GM12878 (cell line): Measurements from ENCODE around the gene MRPL33. TPM values are rescaled to one million over a fixed set of nuclear protein-coding genes. Genes with fewer than 3 reads are reported as not detected.
A peak's percentile ranks its signal among the peaks of the same experiment; 100 is the strongest.

Experiments
- ATAC-seq: fragments of 200-7000 bp; cut with Tn5 transposase; 3 replicates; pipeline ENCODE4 v1.9.1; 2020; ENCODE audit warnings: mild to moderate bottlenecking, moderate library complexity
- BruUV-seq: library from RNA; stranded (reverse); fragments of 400-500 nt; replicated peaks from 2 replicates; lab custom pipeline; 2021; lab: Mats Ljungman, UMichigan
- CTCF ChIA-PET: fragments of 300-600 bp; sonication (Branson Sonifier 250); formaldehyde crosslinking; extraction: SDS; loops from one replicate; lab custom pipeline; 2021; ENCODE audit warnings: inconsistent platforms; lab: Yijun Ruan, JAX
- POLR2A ChIA-PET: fragments of 350-600 bp; formaldehyde crosslinking; extraction: SDS; loops from one replicate; lab custom pipeline; 2021; ENCODE audit warnings: inconsistent platforms; lab: Charles Lee
- RAD21 ChIA-PET: fragments of 300-600 bp; sonication (Branson Sonifier 250); formaldehyde crosslinking; loops from one replicate; lab custom pipeline; 2023; ENCODE audit warnings: antibody characterized with exemption; ENCODE audit not compliant: unreplicated experiment; lab: Charles Lee
- SMC1A ChIA-PET: fragments of 300-600 bp; sonication (Branson Sonifier 250); formaldehyde crosslinking; loops from one replicate; lab custom pipeline; 2023; ENCODE audit not compliant: unreplicated experiment, uncharacterized antibody; lab: Charles Lee
- DNase-seq: peaks from one replicate; pipeline ENCODE4 v3.0.0-alpha.2; 2011; ENCODE audit warnings: low read depth, low spot score
- FAIRE-seq: peaks from 3 replicates; lab custom pipeline; 2011; peaks lifted over from hg19 to GRCh38; lab: Jason Lieb, UNC
- H2AFZ ChIP-seq: 2 replicates; pipeline ENCODE4 v1.6.0; 2011; ENCODE audit warnings: low read depth, low read length, control low read depth; ENCODE audit not compliant: control insufficient read depth
- H3K27ac ChIP-seq: 2 replicates; pipeline ENCODE4 v1.5.1; 2011; ENCODE audit warnings: control low read depth; ENCODE audit not compliant: control insufficient read depth, insufficient read depth
- H3K27me3 ChIP-seq, 2 experiments: replicated peaks in 1 of 2; 2 replicates each; pipeline versions ENCODE4 v1.6.0 to v1.6.1; 2011; ENCODE audit warnings: low read length in 1 of 2; ENCODE audit not compliant: control insufficient read depth in 2 of 2, insufficient read depth in 2 of 2
- H3K36me3 ChIP-seq, 2 experiments: 2 replicates each; pipeline ENCODE4 v1.5.1; 2011; ENCODE audit warnings: low read length in 1 of 2; ENCODE audit not compliant: control insufficient read depth in 2 of 2, insufficient read depth in 2 of 2
- H3K4me1 ChIP-seq: 2 replicates; pipeline ENCODE4 v1.6.1; 2011; ENCODE audit warnings: mild to moderate bottlenecking, low read length, moderate library complexity, mixed read lengths; ENCODE audit not compliant: control insufficient read depth, insufficient read depth
- H3K4me2 ChIP-seq: 2 replicates; pipeline ENCODE4 v1.6.0; 2011; ENCODE audit warnings: control low read depth; ENCODE audit not compliant: control insufficient read depth, insufficient read depth
- H3K4me3 ChIP-seq: fragments of 200-600 bp; sonication (generic); 2 replicates; pipeline ENCODE4 v1.5.1; 2016
- H3K79me2 ChIP-seq: 2 replicates; pipeline ENCODE4 v1.6.0; 2011; ENCODE audit warnings: low read length; ENCODE audit not compliant: control insufficient read depth, insufficient read depth
- H3K9ac ChIP-seq: 2 replicates; pipeline ENCODE4 v1.8.0; 2011; ENCODE audit warnings: low read length, control low read depth, mixed read lengths; ENCODE audit not compliant: control insufficient read depth, insufficient read depth
- H3K9me3 ChIP-seq: replicated peaks from 3 replicates; pipeline ENCODE4 v1.5.1; 2011; ENCODE audit warnings: mild to moderate bottlenecking, low read length; ENCODE audit not compliant: control insufficient read depth, insufficient read depth
- H4K20me1 ChIP-seq: 2 replicates; pipeline ENCODE4 v1.6.0; 2011; ENCODE audit not compliant: control insufficient read depth, insufficient read depth
- BRCA1 ChIP-seq: IDR thresholded peaks from 2 replicates; pipeline ENCODE4 v1.6.1; 2011; ENCODE audit warnings: low read depth, low read length, improper control_type of control experiment
- CEBPB ChIP-seq, 2 experiments: fragments of 150-350 bp in 1 of 2; IDR thresholded peaks; 2 replicates each; pipeline ENCODE4 v1.6.1; 2012 to 2014; ENCODE audit warnings: low read depth in 2 of 2, low read length in 2 of 2, borderline replicate concordance in 1 of 2, inconsistent platforms in 1 of 2
- FOXM1 ChIP-seq: IDR thresholded peaks from 2 replicates; pipeline ENCODE4 v1.6.1; 2012; ENCODE audit warnings: low read depth, mild to moderate bottlenecking, inconsistent platforms, low read length, moderate library complexity
- JUNB ChIP-seq: IDR thresholded peaks from 2 replicates; pipeline ENCODE4 v1.6.1; 2016; ENCODE audit warnings: antibody characterized with exemption, mild to moderate bottlenecking
- KDM1A ChIP-seq: fragments of 200-600 bp; sonication (generic); IDR thresholded peaks from 2 replicates; pipeline ENCODE4 v1.6.1; 2016; ENCODE audit warnings: borderline replicate concordance
- MXI1 ChIP-seq: fragments of 150-350 bp; IDR thresholded peaks from 2 replicates; pipeline ENCODE4 v1.6.1; 2011; ENCODE audit warnings: low read depth, mild to moderate bottlenecking, inconsistent platforms, low read length, improper control_type of control experiment
- PAX5 ChIP-seq: IDR thresholded peaks from 2 replicates; pipeline ENCODE4 v1.6.1; 2011; ENCODE audit warnings: low read depth, low read length, borderline replicate concordance
- PML ChIP-seq: IDR thresholded peaks from 2 replicates; pipeline ENCODE4 v1.6.1; 2012; ENCODE audit warnings: low read length, inconsistent platforms
- SMC3 ChIP-seq: IDR thresholded peaks from 2 replicates; pipeline ENCODE4 v1.6.1; 2011; ENCODE audit warnings: low read length, improper control_type of control experiment, borderline replicate concordance
- YBX1 ChIP-seq: fragments of 450-650 bp; IDR thresholded peaks from 2 replicates; pipeline ENCODE4 v1.6.1; 2016; ENCODE audit warnings: antibody characterized with exemption
- ZNF384 ChIP-seq: IDR thresholded peaks from 2 replicates; pipeline ENCODE4 v1.6.1; 2012; ENCODE audit warnings: low read depth, mild to moderate bottlenecking, low read length, improper control_type of control experiment, borderline replicate concordance
- WGBS: methylation state at CpG from one replicate; pipeline ENCODE4 v1.1.6; 2016; ENCODE audit warnings: low lambda C conversion rate; ENCODE audit not compliant: insufficient replicate concordance, insufficient coverage; ENCODE audit errors: missing lambda C conversion rate; 5-methylcytosine and 5-hydroxymethylcytosine counted together
- in situ Hi-C: fragments of 300-500 bp; cut with MboI; formaldehyde crosslinking; loops from 9 replicates; pipeline ENCODE4 v1.14.3; 2018; ENCODE audit warnings: mixed read lengths
- intact Hi-C: fragments of 100-400 bp; cut with micrococcal nuclease; formaldehyde crosslinking; loops from one replicate; pipeline ENCODE4 v1.14.2; 2022; ENCODE audit not compliant: unreplicated experiment
- polyA plus RNA-seq, 11 experiments: library from polyadenylated mRNA; depleted of rRNA in 4 of 11; unstranded in 6 of 11; stranded (reverse) in 5 of 11; fragments of >200 nt; fragmentation: Nextera tagmentation in 4 of 11; fragmentation: Illumina TruSeq in 1 of 11; extraction: Ambion mirVana in 4 of 11; extraction: Trizol in 1 of 11; gene quantifications; 1 replicate in 1 of 11; 2 replicates in 10 of 11; pipeline versions ENCODE4 v1.2.1 to v1.2.3, GENCODE V29; 2011 to 2016; ENCODE audit warnings: inconsistent platforms in 2 of 11, missing spikeins in 2 of 11, low read depth in 1 of 11
- total RNA-seq, 4 experiments: library from RNA; depleted of rRNA in 3 of 4; stranded (reverse); fragments of >200 nt in 3 of 4; fragmentation: Illumina TruSeq in 1 of 4; extraction: Trizol in 1 of 4; gene quantifications; 2 replicates each; pipeline versions ENCODE4 v1.2.1 to v1.2.3, GENCODE V29; 2013 to 2021
- TF ChIP-seq, protein P1 (sequence below), 3 experiments: IDR thresholded peaks in 2 of 3; conservative IDR thresholded peaks in 1 of 3; 2 replicates each; pipeline ENCODE4 v1.5.1; 2011; ENCODE audit warnings: low read depth in 3 of 3, low read length in 3 of 3, mild to moderate bottlenecking in 3 of 3, control low read depth in 2 of 3, moderate library complexity in 2 of 3, inconsistent platforms in 1 of 3, mixed read lengths in 1 of 3; ENCODE audit not compliant: control insufficient read depth in 2 of 3, insufficient read depth in 1 of 3; ENCODE audit errors: extremely low read depth in 1 of 3
- TF ChIP-seq, protein P2 (sequence below): fragments of 450-650 bp; IDR thresholded peaks from 2 replicates; pipeline ENCODE4 v1.6.1; 2017; ENCODE audit warnings: mild to moderate bottlenecking
- TF ChIP-seq, protein P3 (sequence below): IDR thresholded peaks from 2 replicates; pipeline ENCODE4 v1.6.1; 2012; ENCODE audit warnings: low read length, inconsistent platforms
- TF ChIP-seq, protein P4 (sequence below): fragments of 450-650 bp; IDR thresholded peaks from 2 replicates; pipeline ENCODE4 v1.6.1; 2018; ENCODE audit warnings: mild to moderate bottlenecking, low read depth, moderate library complexity; ENCODE audit not compliant: partially characterized antibody

The MRPL33 gene
- total and polyA plus RNA-seq, 10 of the 15 experiments (the other 5 are each of a cell fraction or from before 2014, with no cell fraction given): 50.1 to 318 (median 160) TPM

DNA sequence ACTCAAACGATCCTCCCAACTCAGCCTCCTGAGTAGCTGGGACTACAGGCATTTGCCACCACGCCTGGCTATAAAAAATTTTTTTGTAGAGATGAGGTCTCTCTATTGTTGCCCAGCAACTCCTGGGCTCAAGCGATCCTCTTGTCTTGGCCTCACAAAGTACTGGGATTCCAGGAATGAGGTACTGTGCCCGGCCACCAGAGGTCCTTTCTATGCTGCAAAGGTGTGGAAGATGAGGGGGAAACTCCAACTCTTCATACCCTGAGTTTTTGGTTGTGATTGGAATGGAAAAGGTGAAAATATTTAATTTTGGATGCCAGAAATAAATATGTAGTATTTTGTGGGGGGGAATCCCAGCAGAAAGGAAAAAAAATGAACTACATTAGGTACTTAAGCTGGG is 36.0 kb downstream of the MRPL33 start:
- no peak overlapping the region for H3K27ac ChIP-seq
- no peak overlapping the region for H3K9ac ChIP-seq
- DNase-seq (no peak), ATAC-seq (no peak), FAIRE-seq (no peak)
- intact Hi-C loops (no loop called here), in situ Hi-C loops (no loop called here)
- ChIA-PET POLR2A (no interaction called here), CTCF (interaction anchor here (0.8 to 1.5 kb wide), 3 partner anchors 9 to 613 kb away, joined by 3 read pairs; no protein-coding TSS in a partner anchor), SMC1A (no interaction called here), RAD21 (no interaction called here)
- H4K20me1 ChIP-seq: no peaks in the 10 kb centered on the region
- H3K4me2 ChIP-seq: no peak overlapping the region
- H3K79me2 ChIP-seq: no peaks in the 10 kb centered on the region
- BruUV-seq: no TSS peak
- H2AFZ ChIP-seq: no peak overlapping the region
- WGBS: 64% methylated on average over 4 of the region's 4 CpGs
- no peaks in the 10 kb centered on the region for H3K9me3 ChIP-seq
- H3K36me3 ChIP-seq: no peaks in the 10 kb centered on the region
- no peaks in the 10 kb centered on the region for H3K4me1 ChIP-seq
- no peak overlapping the region for H3K4me3 ChIP-seq
- H3K27me3 ChIP-seq: no peaks in the 10 kb centered on the region
- TF ChIP-seq MXI1 (no peak), PML (no peak), CEBPB (IDR thresholded peaks at IDR 0.05; ENCODE audit: borderline replicate concordance in 1 of 2, low read depth in 2 of 2, low read length in 2 of 2) (no peak), ZNF384 (no peak), KDM1A (no peak), SMC3 (peak; percentile 27; the same call in 1 of the 2 replicates), YBX1 (no peak), BRCA1 (no peak), PAX5 (no peak), JUNB (no peak), FOXM1 (no peak)
- TF ChIP-seq, protein P1, sequence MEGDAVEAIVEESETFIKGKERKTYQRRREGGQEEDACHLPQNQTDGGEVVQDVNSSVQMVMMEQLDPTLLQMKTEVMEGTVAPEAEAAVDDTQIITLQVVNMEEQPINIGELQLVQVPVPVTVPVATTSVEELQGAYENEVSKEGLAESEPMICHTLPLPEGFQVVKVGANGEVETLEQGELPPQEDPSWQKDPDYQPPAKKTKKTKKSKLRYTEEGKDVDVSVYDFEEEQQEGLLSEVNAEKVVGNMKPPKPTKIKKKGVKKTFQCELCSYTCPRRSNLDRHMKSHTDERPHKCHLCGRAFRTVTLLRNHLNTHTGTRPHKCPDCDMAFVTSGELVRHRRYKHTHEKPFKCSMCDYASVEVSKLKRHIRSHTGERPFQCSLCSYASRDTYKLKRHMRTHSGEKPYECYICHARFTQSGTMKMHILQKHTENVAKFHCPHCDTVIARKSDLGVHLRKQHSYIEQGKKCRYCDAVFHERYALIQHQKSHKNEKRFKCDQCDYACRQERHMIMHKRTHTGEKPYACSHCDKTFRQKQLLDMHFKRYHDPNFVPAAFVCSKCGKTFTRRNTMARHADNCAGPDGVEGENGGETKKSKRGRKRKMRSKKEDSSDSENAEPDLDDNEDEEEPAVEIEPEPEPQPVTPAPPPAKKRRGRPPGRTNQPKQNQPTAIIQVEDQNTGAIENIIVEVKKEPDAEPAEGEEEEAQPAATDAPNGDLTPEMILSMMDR (IDR thresholded peaks at IDR 0.05 in 2 of 3, conservative IDR thresholded peaks at IDR 0.05 in 1 of 3; ENCODE audit: control insufficient read depth in 2 of 3, extremely low read depth in 1 of 3, insufficient read depth in 1 of 3, low read depth in 3 of 3, low read length in 3 of 3): peak; percentile 37 to 47 (median 40); a peak in 5 of 6 replicates
- TF ChIP-seq, protein P2, sequence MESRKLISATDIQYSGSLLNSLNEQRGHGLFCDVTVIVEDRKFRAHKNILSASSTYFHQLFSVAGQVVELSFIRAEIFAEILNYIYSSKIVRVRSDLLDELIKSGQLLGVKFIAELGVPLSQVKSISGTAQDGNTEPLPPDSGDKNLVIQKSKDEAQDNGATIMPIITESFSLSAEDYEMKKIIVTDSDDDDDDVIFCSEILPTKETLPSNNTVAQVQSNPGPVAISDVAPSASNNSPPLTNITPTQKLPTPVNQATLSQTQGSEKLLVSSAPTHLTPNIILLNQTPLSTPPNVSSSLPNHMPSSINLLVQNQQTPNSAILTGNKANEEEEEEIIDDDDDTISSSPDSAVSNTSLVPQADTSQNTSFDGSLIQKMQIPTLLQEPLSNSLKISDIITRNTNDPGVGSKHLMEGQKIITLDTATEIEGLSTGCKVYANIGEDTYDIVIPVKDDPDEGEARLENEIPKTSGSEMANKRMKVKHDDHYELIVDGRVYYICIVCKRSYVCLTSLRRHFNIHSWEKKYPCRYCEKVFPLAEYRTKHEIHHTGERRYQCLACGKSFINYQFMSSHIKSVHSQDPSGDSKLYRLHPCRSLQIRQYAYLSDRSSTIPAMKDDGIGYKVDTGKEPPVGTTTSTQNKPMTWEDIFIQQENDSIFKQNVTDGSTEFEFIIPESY: no peak
- TF ChIP-seq, protein P3, sequence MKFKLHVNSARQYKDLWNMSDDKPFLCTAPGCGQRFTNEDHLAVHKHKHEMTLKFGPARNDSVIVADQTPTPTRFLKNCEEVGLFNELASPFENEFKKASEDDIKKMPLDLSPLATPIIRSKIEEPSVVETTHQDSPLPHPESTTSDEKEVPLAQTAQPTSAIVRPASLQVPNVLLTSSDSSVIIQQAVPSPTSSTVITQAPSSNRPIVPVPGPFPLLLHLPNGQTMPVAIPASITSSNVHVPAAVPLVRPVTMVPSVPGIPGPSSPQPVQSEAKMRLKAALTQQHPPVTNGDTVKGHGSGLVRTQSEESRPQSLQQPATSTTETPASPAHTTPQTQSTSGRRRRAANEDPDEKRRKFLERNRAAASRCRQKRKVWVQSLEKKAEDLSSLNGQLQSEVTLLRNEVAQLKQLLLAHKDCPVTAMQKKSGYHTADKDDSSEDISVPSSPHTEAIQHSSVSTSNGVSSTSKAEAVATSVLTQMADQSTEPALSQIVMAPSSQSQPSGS: no peak
- TF ChIP-seq, protein P4, sequence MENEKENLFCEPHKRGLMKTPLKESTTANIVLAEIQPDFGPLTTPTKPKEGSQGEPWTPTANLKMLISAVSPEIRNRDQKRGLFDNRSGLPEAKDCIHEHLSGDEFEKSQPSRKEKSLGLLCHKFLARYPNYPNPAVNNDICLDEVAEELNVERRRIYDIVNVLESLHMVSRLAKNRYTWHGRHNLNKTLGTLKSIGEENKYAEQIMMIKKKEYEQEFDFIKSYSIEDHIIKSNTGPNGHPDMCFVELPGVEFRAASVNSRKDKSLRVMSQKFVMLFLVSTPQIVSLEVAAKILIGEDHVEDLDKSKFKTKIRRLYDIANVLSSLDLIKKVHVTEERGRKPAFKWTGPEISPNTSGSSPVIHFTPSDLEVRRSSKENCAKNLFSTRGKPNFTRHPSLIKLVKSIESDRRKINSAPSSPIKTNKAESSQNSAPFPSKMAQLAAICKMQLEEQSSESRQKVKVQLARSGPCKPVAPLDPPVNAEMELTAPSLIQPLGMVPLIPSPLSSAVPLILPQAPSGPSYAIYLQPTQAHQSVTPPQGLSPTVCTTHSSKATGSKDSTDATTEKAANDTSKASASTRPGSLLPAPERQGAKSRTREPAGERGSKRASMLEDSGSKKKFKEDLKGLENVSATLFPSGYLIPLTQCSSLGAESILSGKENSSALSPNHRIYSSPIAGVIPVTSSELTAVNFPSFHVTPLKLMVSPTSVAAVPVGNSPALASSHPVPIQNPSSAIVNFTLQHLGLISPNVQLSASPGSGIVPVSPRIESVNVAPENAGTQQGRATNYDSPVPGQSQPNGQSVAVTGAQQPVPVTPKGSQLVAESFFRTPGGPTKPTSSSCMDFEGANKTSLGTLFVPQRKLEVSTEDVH: no peak
